ENCODE results near the gene SPACDR. TPM values are rescaled to one million over a fixed set of nuclear protein-coding genes. Genes with fewer than 3 reads are reported as not detected.

The SPACDR gene
- total RNA-seq, 1 donor = 0.36 TPM

Other genes starting within 250 kb of the SPACDR start
- not detected in 2 replicates for gene PVRIG, start 244.3 kb downstream of the SPACDR start, total RNA-seq
- gene SPDYE3, start 156.6 kb downstream of the SPACDR start, total RNA-seq = under 0.01 TPM in 1 of 2 replicates, not detected in the other
- 10.9 and 14.8 TPM in 2 replicates for gene PILRB, start 106.1 kb downstream of the SPACDR start, total RNA-seq
- 0.36 and 0.59 TPM in 2 replicates for gene PILRA, start 90.8 kb downstream of the SPACDR start, total RNA-seq
- gene ZCWPW1, start 35.6 kb downstream of the SPACDR start, total RNA-seq = 2.2 and 2.4 TPM in 2 replicates
- gene MEPCE, start 34.4 kb downstream of the SPACDR start, total RNA-seq = 28.6 and 29.7 TPM in 2 replicates
- 9.7 and 11.9 TPM in 2 replicates for gene PPP1R35, start 27.8 kb downstream of the SPACDR start, total RNA-seq
- 18.5 and 19.4 TPM in 2 replicates for gene TSC22D4, start 15.0 kb upstream of the SPACDR start, total RNA-seq
- under 0.01 and 0.29 TPM in 2 replicates for gene NYAP1, start 19.7 kb upstream of the SPACDR start, total RNA-seq
- 6.5 and 9.4 TPM in 2 replicates for gene AGFG2, start 74.9 kb upstream of the SPACDR start, total RNA-seq
- not detected in 2 replicates for gene SAP25, start 109.6 kb upstream of the SPACDR start, total RNA-seq
- 14.5 and 18.0 TPM in 2 replicates for gene LRCH4, start 121.9 kb upstream of the SPACDR start, total RNA-seq
- under 0.01 and 0.36 TPM in 2 replicates for gene FBXO24, start 122.1 kb upstream of the SPACDR start, total RNA-seq
- 231 and 259 TPM in 2 replicates for gene PCOLCE, start 138.1 kb upstream of the SPACDR start, total RNA-seq
- gene MOSPD3, start 148.3 kb upstream of the SPACDR start, total RNA-seq = 5.1 and 7.1 TPM in 2 replicates
- gene TFR2, start 177.3 kb upstream of the SPACDR start, total RNA-seq = under 0.01 and 0.29 TPM in 2 replicates
- gene ACTL6B, start 192.2 kb upstream of the SPACDR start, total RNA-seq = not detected in 2 replicates
- gene GNB2, start 209.5 kb upstream of the SPACDR start, total RNA-seq = 72.7 and 84.6 TPM in 2 replicates
- gene GIGYF1, start 230.0 kb upstream of the SPACDR start, total RNA-seq = 28.9 and 29.3 TPM in 2 replicates
- 25.7 and 27.1 TPM in 2 replicates for gene POP7, start 241.9 kb upstream of the SPACDR start, total RNA-seq